NB4 (cell line): ENCODE results near the gene CCL4L2.

Experiments
- CTCF ChIP-seq: IDR thresholded peaks from one replicate; pipeline ENCODE4 v1.5.1; 2012; ENCODE audit warnings: low read depth, low read length
- MAX ChIP-seq: IDR thresholded peaks from 2 replicates; pipeline ENCODE4 v1.6.1; 2011; ENCODE audit warnings: low read depth, low read length
- MYC ChIP-seq: IDR thresholded peaks from 2 replicates; pipeline ENCODE4 v1.6.1; 2011; ENCODE audit warnings: low read depth, low read length
- POLR2A ChIP-seq: IDR thresholded peaks from 2 replicates; pipeline ENCODE4 v1.6.1; 2011; ENCODE audit warnings: mild to moderate bottlenecking; ENCODE audit not compliant: insufficient read length; ENCODE audit errors: extremely low read depth

- TF ChIP-seq CTCF (no peak), POLR2A (no peak), MAX (no peak), MYC (no peak)
Measured at GRCh38 chr17:36195434-36196130, 15.3 kb upstream of the CCL4L2 start.
